Lung (tissue), 12 donors: Measurements from ENCODE around the gene RUNDC1. TPM values are rescaled to one million over a fixed set of nuclear protein-coding genes. Genes with fewer than 3 reads are reported as not detected.

Experiments used
- ATAC-seq: fragments of 200-7000 bp; cut with Tn5 transposase; one replicate; pipeline ENCODE4 v1.9.1; 2020; ENCODE audit warnings: moderate number of reproducible peaks; ENCODE audit not compliant: insufficient read depth, low FRiP score
- DNase-seq, 3 donors: peaks; one replicate each; pipeline ENCODE4 v3.0.0-alpha.2; 2013 to 2017
- H3K27ac ChIP-seq, 2 donors: one replicate each; pipeline ENCODE4 v1.5.1; 2013; ENCODE audit warnings: mild to moderate bottlenecking in 2 of 2, moderate library complexity in 2 of 2, control low read depth in 1 of 2, inconsistent platforms in 1 of 2, low read depth in 1 of 2, low read length in 1 of 2
- H3K27me3 ChIP-seq, 3 donors: one replicate each; pipeline ENCODE4 v1.5.1; 2013; ENCODE audit warnings: low read length in 2 of 3; ENCODE audit not compliant: control insufficient read depth in 3 of 3, insufficient read depth in 3 of 3
- H3K36me3 ChIP-seq, 4 donors: one replicate each; pipeline ENCODE4 v1.5.1; 2013; ENCODE audit warnings: low read length in 4 of 4, mild to moderate bottlenecking in 1 of 4, moderate library complexity in 1 of 4; ENCODE audit not compliant: control insufficient read depth in 4 of 4, insufficient read depth in 4 of 4
- H3K4me1 ChIP-seq, 5 donors: one replicate each; pipeline ENCODE4 v1.5.1; 2013; ENCODE audit warnings: low read length in 5 of 5, mild to moderate bottlenecking in 2 of 5, moderate library complexity in 1 of 5; ENCODE audit not compliant: control insufficient read depth in 5 of 5, insufficient read depth in 5 of 5
- H3K4me3 ChIP-seq: one replicate; pipeline ENCODE4 v1.5.1; 2013; ENCODE audit warnings: mild to moderate bottlenecking, control low read depth, moderate library complexity
- H3K9ac ChIP-seq, 2 donors: one replicate each; pipeline ENCODE4 v1.5.1; 2013; ENCODE audit warnings: low read length in 2 of 2, control low read depth in 1 of 2; ENCODE audit not compliant: insufficient read depth in 1 of 2
- H3K9me3 ChIP-seq, 4 donors: one replicate each; pipeline ENCODE4 v1.5.1; 2013; ENCODE audit warnings: low read length in 3 of 4, mild to moderate bottlenecking in 1 of 4, moderate library complexity in 1 of 4; ENCODE audit not compliant: control insufficient read depth in 4 of 4, insufficient read depth in 3 of 4
- CTCF ChIP-seq: IDR thresholded peaks from 2 replicates; pipeline ENCODE4 v1.5.1; 2012; ENCODE audit warnings: mild to moderate bottlenecking; ENCODE audit errors: control extremely low read depth, extremely low read depth
- WGBS, 2 donors: extraction: QIAGEN DNeasy Blood & Tissue Kit; methylation state at CpG; one replicate each; pipeline ENCODE4 v1.1.7; 2013; 5-methylcytosine and 5-hydroxymethylcytosine counted together
- polyA plus RNA-seq, 2 donors: library from polyadenylated mRNA; stranded (reverse); fragments of 200-250 nt; gene quantifications; one replicate each; pipeline ENCODE4 v1.2.1, GENCODE V29; 2013
- total RNA-seq, 2 donors: library from RNA; depleted of rRNA in 1 of 2; stranded (reverse); fragments of >200 nt in 1 of 2; gene quantifications; one replicate each; pipeline ENCODE4 v1.2.1, GENCODE V29; 2014 to 2021
- donor health status: control.
- donor health status: control.
- donor health status: Bipolar disorder and iron deficiency.
- donor health status: healthy.
- donor health status: DM: yes; HTN: yes; CAD: no.

Gene RUNDC1
- total and polyA plus RNA-seq, 4 donors: 8.1 to 16.7 (median 10.7) TPM

- ATAC-seq (no peak), DNase-seq (no peak)
- WGBS, 2 donors: 79 to 85% methylated on average over 5 of the region's 5 CpGs
- no peaks in the 10 kb centered on the region for H3K27me3 ChIP-seq
- no peaks in the 10 kb centered on the region for H3K9me3 ChIP-seq
- no peak overlapping the region for H3K9ac ChIP-seq
- H3K36me3 ChIP-seq: no peaks in the 10 kb centered on the region
- peaks cover 0 to 9% (median 2%) of the 10 kb centered on the region in 5 donors for H3K4me1 ChIP-seq
- H3K4me3 ChIP-seq: no peak overlapping the region
- no peak for TF ChIP-seq CTCF
- H3K27ac ChIP-seq: no peak overlapping the region
Measured at GRCh38 chr17:43026595-43026994, 46.2 kb downstream of the RUNDC1 start.

GRCh38 chr17:43027091-43028032 is 47.0 kb downstream of the RUNDC1 start:
- no peaks in the 10 kb centered on the region for H3K27me3 ChIP-seq
- peaks cover 0 to 9% (median 2%) of the 10 kb centered on the region in 5 donors for H3K4me1 ChIP-seq
- H3K4me3 ChIP-seq: no peak overlapping the region
- ATAC-seq (no peak), DNase-seq (no peak)
- no peak overlapping the region for H3K9ac ChIP-seq
- 83 to 90% methylated on average over 9 of the region's 9 CpGs for WGBS, 2 donors
- no peaks in the 10 kb centered on the region for H3K9me3 ChIP-seq
- H3K36me3 ChIP-seq: no peaks in the 10 kb centered on the region
- no peak overlapping the region for H3K27ac ChIP-seq
- no peak for TF ChIP-seq CTCF

GRCh38 chr17:43028221-43028861 is 48.0 kb downstream of the RUNDC1 start:
- no peak for TF ChIP-seq CTCF
- Histone ChIP-seq H3K9ac (no peak overlapping the region), H3K36me3 (no peaks in the 10 kb centered on the region), H3K4me3 (no peak overlapping the region), H3K9me3 (no peaks in the 10 kb centered on the region), H3K27me3 (no peaks in the 10 kb centered on the region), H3K4me1 (peaks cover 0 to 9% (median 2%) of the 10 kb centered on the region in 5 donors), H3K27ac (no peak overlapping the region)
- 87 to 94% methylated on average over 17 of the region's 17 CpGs for WGBS, 2 donors
- ATAC-seq (no peak), DNase-seq (no peak)
